HUDEP-2 (cell line): ENCODE results near the gene DENND5B.
"Not testable (repeated sequence)": the region's sequence is repeated elsewhere in the genome, so short reads cannot be mapped to it uniquely, and the experiment has no call there.

Source experiments
- DNase-seq, 76 experiments: peaks; one replicate each; lab custom pipeline; 2025; ENCODE audit not compliant: unreplicated experiment in 76 of 76; lab: John Stamatoyannopoulos, UW

DENND5B gene

GRCh38 chr12:31508436-31509150, 82.3 kb downstream of the DENND5B start:
- no peak for DNase-seq

DNA sequence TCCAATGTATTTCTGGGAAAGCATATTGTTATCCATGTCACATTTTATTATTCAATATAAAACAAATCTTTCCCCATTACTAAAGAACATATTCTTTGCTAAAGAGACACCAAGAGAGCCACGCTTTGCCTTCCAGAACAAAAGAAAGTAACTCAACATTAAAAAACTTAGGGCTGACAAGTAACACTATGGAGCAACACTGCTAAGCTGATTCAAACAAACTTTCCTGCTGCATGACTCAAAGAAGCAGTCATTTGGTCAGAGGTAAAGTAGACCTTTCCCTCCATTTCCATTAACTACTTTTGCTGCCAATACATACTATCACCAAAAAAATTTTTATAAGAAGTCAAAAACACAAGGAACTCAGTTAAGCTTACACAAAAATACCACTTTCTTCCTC, 83.0 kb downstream of the DENND5B start:
- DNase-seq, result no peak

- no peak for DNase-seq
These were observed 84.2 kb downstream of the DENND5B start for GRCh38 chr12:31506515-31507306.

DNA sequence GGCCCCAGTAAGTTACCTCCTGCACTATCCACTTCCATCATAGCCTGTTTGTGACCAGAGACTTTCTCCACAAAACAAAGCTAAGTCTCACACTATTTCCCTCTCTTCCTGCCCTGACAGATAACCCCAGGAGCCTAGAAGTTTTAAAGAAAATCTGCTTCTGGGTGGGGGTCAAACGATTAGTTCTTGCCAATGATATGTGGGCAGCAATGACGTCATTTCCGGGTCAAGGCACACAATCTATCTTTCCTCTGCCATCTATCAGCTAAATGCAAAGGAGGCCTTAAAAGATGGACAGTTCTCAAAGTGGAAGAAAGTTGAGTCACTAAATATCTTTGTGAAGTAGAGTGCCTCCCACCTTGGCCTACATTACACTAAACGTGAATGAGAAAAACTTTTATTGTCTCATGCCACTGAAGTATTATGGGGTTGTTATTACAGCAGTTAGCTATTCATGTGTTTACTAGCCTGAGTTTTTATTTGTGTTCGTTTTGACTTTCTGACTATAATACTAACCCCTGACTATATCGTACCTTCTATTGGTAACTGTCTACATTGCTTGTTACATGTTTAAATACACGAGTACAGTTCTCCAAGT, 86.2 kb downstream of the DENND5B start:
- no peak for DNase-seq

DNA sequence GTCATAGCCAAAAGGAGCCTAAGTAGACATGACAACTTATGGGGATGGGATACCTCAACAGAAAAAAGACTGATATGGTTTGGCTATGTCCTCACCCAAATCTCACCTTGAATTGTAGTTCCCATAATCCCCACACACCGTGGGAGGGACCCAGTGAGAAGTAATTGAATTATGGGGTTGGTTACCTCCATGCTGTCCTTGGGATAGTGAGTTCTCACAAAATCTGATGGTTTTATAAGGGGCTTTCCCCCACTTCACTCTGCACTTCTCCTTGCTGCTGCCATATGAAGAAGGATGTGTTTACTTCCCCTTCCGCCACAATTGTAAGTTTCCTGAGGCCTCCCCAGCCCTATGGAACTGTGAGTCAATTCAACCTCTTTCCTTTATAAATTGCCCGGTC, 89.9 kb downstream of the DENND5B start:
- DNase-seq, result not testable (repeated sequence)

GRCh38 chr12:31499567-31499966, 91.4 kb downstream of the DENND5B start:
- no peak for DNase-seq

DNA sequence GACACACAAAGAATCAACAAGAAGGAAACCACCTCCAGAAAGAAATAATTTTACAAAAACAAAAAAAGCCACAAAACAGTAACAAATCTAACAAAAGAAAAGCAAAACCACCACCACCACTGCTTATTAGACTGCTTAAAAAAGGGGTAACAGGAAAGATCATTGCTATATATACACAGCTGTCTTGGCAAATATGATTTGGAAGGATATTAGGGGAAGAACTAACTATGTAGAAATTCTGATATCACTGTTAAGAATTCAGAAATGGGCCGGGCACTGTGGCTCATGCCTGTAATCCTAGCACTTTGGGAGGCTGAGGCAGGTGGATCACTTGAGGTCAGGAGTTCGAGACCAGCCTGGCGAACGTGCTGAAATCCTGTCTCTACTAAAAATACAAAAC, 92.5 kb downstream of the DENND5B start:
- DNase-seq, result no peak

- DNase-seq, result no peak
These were observed 94.7 kb downstream of the DENND5B start for GRCh38 chr12:31496257-31496656.

DNA sequence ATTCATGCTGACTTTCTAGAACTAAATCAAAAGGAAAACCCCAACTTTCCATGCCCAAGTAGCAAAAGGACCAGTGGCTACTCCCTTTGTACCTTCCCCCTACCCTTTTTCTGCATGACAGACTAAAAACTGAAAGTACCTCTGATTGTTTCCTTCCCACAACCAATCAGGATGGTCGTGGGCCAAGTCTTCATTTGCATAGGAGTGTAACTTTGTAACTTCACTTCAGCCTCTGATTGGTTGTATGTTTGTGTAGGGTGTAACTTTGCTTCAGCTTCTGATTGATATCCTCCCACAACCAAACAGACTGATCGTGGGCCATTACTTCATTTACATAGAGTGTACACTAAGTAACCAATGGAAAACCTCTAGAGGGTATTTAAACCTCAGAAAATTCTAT, 96.5 kb downstream of the DENND5B start:
- no peak for DNase-seq

GRCh38 chr12:31492599-31493196, 98.2 kb downstream of the DENND5B start:
- DNase-seq, result no peak

DNA sequence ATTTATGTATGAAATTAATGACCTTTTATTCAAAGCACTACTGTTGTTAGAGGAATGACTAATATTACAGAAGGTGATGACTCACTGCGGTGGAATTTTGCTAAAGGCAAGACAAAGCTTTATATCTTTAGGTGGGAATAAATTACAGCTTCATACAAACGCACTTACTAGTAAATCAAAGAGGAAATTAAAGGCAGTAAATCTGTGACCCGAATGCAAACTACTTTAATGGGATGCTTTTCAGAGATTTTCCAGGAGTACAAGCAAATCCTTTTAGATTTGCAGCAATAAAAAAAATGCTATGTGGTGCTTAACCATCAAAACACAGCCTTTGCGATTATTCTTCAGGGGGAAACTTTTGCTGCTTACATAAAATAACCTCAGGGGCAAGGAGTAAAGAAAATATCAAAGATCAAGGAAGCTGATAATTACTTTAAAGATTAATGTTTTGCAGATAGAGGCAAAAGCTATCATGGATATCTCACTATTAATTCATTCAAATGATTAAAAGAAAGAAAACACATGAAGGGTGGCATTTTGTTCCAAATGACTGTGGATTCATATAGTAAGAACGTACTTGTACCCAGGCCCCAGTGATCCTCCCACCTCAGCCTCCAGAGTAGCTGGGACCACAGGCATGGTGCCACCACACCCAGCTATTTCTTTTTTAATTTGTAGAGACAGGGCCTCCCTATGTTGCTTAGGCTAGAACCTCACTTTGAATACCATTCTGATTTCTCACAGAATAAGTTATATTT, 98.9 kb downstream of the DENND5B start:
- DNase-seq, result no peak

GRCh38 chr12:31491241-31491794, 99.6 kb downstream of the DENND5B start:
- DNase-seq, result no peak

DNA sequence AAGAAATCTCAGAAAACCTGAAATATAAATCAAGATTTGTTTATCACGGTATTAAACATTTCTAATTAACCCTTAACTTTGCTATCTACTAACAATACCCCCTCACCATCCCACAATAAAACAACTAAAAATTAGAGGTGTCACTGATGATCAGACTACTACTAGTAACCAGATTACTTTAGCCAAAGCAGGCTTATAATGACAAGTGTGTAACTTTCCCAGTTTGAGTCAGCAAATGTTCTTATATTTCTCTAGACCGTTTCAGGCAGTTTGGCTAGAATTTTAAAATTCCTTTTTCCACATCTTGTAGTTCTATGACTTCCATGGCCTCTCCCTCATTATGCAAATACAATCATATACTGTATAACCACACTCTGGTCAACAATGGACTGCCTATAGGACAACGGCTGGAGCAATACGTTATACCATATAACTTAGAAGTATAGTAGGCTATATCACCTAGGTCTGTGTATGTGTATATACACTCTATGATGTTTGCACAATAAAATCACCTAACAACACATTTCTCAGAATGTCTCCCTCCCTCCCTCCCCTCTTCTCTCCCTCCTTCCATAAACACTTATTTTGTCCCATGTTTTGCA, 102.1 kb downstream of the DENND5B start:
- DNase-seq, result no peak

DNA sequence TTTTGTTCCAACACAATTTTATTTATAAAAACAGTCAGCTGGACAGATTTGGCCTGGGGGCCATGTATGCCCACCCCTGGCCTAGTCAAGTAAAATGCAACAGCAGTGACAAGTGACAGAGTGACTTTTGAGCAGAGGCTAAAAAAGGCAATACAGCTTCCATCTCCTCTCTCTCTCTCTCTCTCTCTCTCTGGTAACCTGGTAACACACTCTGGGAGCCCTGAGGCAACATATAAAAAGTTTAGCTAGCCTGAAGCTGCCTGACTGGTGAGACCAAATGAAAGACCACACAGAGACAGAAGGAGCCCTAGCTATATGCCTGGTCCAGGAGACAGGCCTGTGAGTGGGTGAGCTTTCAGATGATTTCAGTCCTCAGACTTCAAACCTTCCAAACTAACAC, 105.4 kb downstream of the DENND5B start:
- DNase-seq, result no peak

DNA sequence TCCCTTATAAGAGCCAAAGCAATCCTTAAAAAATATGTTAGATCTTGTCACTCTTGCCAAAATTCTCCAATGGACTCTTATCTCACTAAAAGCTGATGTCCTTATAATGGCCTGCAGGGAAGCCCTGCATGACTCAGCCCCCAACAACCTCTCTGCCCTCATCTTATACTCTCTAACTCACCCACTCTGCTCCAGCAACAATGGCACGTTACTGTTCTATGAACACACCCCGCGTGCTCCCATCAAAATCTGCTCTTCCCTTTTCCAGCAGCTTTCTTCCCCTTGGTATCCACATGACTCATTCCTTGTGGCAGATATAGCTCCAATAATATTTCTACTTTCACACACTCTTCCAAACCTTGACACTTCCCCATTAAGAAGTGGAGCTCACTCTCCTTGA, 108.1 kb downstream of the DENND5B start:
- DNase-seq, result no peak

- DNase-seq, result no peak
These were observed 109.5 kb downstream of the DENND5B start for GRCh38 chr12:31481415-31481814.

DNA sequence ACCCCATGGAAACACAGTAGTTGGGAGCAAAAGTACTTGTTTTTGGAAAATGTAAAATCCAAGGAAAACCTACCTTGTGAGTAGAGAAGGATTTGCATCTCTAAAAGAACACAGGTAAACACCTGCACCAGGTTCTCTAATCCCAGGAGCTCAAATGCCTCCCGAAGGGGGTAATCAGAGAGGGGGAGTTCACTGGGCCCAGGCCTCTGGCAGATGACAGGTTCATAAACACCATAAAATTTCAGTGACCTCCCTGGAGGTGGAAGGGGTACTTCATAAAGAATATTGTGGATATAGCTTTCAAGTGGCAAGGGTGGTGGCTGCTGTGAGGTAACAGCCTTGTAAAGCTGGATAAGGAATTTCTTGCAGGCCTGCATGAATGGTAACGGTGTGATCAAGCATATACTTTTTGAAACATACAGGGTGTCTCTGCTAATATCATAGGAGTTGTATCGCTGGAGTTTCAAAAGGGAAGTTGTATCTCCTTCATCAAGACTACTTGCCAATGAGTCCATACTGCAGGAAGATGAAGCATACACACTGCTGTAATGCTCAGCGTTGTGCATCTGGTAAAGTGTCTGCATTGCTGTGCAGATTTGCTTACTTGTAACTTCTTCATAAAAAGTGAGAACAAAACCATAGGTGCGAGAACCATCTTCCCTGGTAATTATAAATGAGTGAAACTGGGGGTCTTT, 111.3 kb downstream of the DENND5B start:
- DNase-seq, result no peak

- DNase-seq, result no peak
These were observed 112.0 kb downstream of the DENND5B start for GRCh38 chr12:31478898-31479297.

DNA sequence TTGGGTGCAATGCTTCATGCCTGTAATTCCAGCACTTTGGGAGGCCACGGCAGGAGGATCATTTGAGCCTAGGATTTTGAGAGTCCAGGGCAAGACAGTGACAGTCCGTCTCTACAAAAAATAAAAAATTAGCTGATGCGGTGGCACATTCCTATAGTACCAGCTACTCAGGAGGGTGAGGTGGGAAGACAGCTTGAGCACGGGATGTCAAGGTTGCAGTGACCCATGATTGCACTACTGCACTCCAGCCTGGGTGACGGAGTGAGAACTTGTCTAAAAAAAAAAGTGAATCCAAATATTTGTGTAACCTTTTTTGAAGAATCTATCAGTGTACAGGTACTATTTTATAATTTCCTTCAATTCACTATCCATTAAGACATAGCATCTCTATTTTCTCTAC, 112.5 kb downstream of the DENND5B start:
- DNase-seq, result no peak
